CD4-positive, alpha-beta memory T cell (primary cell): ENCODE measurements around the gene AGPAT2. TPM values are rescaled to one million over a fixed set of nuclear protein-coding genes. Genes with fewer than 3 reads are reported as not detected.
A peak's percentile ranks its signal among the peaks of the same experiment; 100 is the strongest.

ENCODE experiments used
- CTCF ChIA-PET: fragments of 350-600 bp; sonication (Branson Sonifier 250); formaldehyde crosslinking; loops from one replicate; lab custom pipeline; 2021; ENCODE audit warnings: inconsistent platforms; ENCODE audit not compliant: partially characterized antibody; lab: Charles Lee
- POLR2A ChIA-PET: fragments of 350-600 bp; sonication (Branson Sonifier 250); formaldehyde crosslinking; loops from one replicate; lab custom pipeline; 2021; ENCODE audit not compliant: partially characterized antibody; lab: Charles Lee
- DNase-seq, 5 donors: peaks; one replicate each; pipeline versions ENCODE4 v3.0.0 to v3.0.0-alpha.2; 2020 to 2022; ENCODE audit warnings: mixed read lengths in 1 of 5
- H3K27ac ChIP-seq: one replicate; pipeline ENCODE4 v1.7.0; 2013; ENCODE audit warnings: low read depth, low read length
- H3K27me3 ChIP-seq: 2 replicates; pipeline ENCODE4 v1.7.0; 2013; ENCODE audit warnings: mild to moderate bottlenecking, low read length, moderate library complexity; ENCODE audit not compliant: insufficient read depth
- H3K36me3 ChIP-seq: 2 replicates; pipeline ENCODE4 v1.7.0; 2013; ENCODE audit warnings: mild to moderate bottlenecking, low read length, moderate library complexity; ENCODE audit not compliant: insufficient read depth
- H3K4me1 ChIP-seq: 2 replicates; pipeline ENCODE4 v1.7.0; 2013; ENCODE audit warnings: mild to moderate bottlenecking, low read length, moderate library complexity; ENCODE audit not compliant: insufficient read depth
- H3K4me3 ChIP-seq, 2 donors: one replicate each; pipeline ENCODE4 v1.7.0; 2013; ENCODE audit warnings: low read length in 2 of 2, mild to moderate bottlenecking in 1 of 2
- H3K9me3 ChIP-seq, 2 donors: one replicate each; pipeline ENCODE4 v1.7.0; 2013; ENCODE audit warnings: low read length in 2 of 2, control low read depth in 1 of 2; ENCODE audit not compliant: control insufficient read depth in 1 of 2
- H3K27ac Mint-ChIP-seq, 7 donors: one replicate each; pipeline ENCODE4 v1.8.0; 2020 to 2021; ENCODE audit warnings: mixed read lengths in 7 of 7, mild to moderate bottlenecking in 6 of 7, inconsistent platforms in 3 of 7, moderate library complexity in 3 of 7
- H3K27me3 Mint-ChIP-seq, 2 donors: one replicate each; pipeline ENCODE4 v1.8.0; 2020 to 2021; ENCODE audit warnings: mixed read lengths in 2 of 2
- H3K36me3 Mint-ChIP-seq, 2 donors: one replicate each; pipeline ENCODE4 v1.8.0; 2020 to 2021; ENCODE audit warnings: mixed read lengths in 2 of 2, inconsistent platforms in 1 of 2, mild to moderate bottlenecking in 1 of 2
- H3K4me1 Mint-ChIP-seq, 4 donors: one replicate each; pipeline ENCODE4 v1.8.0; 2020 to 2021; ENCODE audit warnings: mixed read lengths in 4 of 4, mild to moderate bottlenecking in 1 of 4
- H3K4me3 Mint-ChIP-seq, 8 donors: one replicate each; pipeline ENCODE4 v1.8.0; 2020 to 2021; ENCODE audit warnings: mixed read lengths in 8 of 8, mild to moderate bottlenecking in 7 of 8, moderate library complexity in 6 of 8, inconsistent platforms in 3 of 8
- H3K9me3 Mint-ChIP-seq, 8 donors: one replicate each; pipeline ENCODE4 v1.8.0; 2020 to 2021; ENCODE audit warnings: mixed read lengths in 8 of 8, mild to moderate bottlenecking in 5 of 8, inconsistent platforms in 3 of 8, moderate library complexity in 1 of 8
- intact Hi-C: fragments of 100-400 bp; cut with micrococcal nuclease; formaldehyde crosslinking; loops from one replicate; pipeline ENCODE4 v1.15.1; 2023
- polyA plus RNA-seq, 2 donors: library from polyadenylated mRNA; unstranded; fragments of 300-500 nt; fragmentation: Illumina TruSeq; gene quantifications; one replicate each; pipeline ENCODE4 v1.2.3, GENCODE V29; 2021
- total RNA-seq, 2 experiments: library from RNA; stranded (reverse); gene quantifications; one replicate each; pipeline ENCODE4 v1.2.3, GENCODE V29; 2021

Gene AGPAT2
- total and polyA plus RNA-seq, 4 experiments from 2014 or later: 6.9 to 20.6 (median 12.0) TPM

DNA sequence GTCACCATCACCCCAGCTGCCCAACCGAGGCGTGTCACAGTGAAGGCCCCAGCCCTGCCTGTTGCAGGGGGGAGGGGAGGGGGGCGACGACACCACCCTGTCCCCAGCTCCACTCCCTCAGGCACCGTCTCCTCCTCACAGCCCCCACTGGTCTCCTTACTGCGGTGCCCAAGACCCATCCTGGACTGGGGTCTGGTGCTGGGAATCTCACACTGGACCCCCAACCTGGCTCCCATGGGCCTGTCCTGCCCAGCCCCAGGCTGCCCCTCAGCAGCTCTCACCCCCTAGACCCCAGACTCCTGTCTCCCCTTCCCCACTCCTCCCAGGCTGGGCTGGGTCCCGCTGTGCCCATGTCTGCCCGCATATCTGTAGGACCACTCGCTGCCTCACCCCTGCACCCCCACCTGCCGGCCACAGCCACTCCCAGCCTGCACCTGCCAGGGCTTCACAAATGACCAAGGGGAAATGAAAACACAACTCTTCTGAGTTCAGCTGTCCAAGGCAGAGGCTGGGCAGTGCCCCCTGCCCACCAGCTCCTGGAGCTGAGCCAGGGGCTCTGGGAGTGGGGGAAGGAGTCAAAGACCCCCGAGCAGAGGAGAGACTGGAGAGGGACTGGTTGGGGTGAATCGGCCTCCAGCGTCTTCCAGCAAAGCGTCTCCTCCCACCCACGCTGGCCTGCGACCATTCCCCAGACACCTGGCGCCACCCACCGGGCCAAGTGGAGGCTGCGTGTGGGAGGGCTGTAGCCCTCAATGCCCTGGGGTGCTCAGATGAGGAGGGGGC lies 57.2 kb downstream of the AGPAT2 start:
- peak overlapping the region in 1 of 7 donors; percentile 73 for H3K27ac Mint-ChIP-seq

DNA sequence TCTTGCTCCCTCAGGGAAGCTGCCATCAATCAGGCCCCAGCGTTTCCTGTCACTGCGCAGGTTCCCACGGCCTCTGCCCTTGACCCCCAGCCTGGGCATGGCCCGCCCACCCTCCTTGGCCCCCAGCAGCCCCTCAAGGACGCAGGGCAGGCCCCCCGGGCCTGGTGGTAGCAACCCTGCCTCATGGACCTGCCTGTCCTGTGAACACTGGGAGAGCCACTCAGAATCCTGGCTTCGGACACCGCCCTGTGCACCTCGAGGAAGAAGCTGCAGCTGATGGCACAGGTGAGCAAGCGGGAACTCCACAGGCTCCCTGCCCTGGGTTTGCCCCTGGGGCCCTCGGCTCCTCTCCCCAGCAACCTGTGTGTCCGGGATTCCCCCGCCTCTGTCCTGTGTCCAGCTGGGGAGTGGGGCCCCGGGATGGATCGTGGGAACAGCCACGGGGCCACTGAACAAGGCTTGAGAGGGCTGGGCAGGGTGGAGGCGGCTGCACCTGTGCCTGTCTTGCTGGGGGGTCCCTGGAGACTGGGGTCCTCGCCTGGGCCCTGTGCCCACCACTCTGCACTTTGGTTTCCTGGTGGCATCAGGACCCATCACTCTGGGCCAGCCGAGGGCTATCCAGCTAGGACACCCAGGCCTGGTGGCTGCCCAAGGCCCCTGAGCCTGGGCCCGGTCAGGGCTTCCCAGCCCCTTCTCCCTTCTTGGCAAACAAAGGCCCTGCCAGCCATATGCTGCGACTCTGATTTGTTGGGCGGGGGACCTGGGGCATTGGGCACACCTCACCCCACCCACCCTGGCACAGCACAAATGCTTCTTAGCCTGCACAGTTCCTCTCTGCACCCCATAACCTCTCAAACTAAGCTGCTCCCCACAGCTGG lies 58.0 kb downstream of the AGPAT2 start:
- H3K27me3 ChIP-seq: no peaks in the 10 kb centered on the region
- ChIA-PET CTCF (interaction anchor here (0.9 to 8.0 kb wide), 2 partner anchors 15 to 142 kb away, joined by 3 to 120 read pairs; no protein-coding TSS in a partner anchor), POLR2A (interaction anchor here (1.0 kb wide), 1 partner anchor 141 kb away, joined by 3 read pairs; no protein-coding TSS in a partner anchor)
- no peaks in the 10 kb centered on the region for H3K36me3 ChIP-seq
- intact Hi-C loops: no loop called here
- no peak for DNase-seq
- H3K27ac ChIP-seq: no peak overlapping the region
- Mint-ChIP-seq H3K27me3 (peaks cover 3 to 4% of the 10 kb centered on the region in 2 donors), H3K27ac (no peak overlapping the region), H3K36me3 (no peaks in the 10 kb centered on the region), H3K4me3 (no peak overlapping the region), H3K4me1 (peaks cover 0 to 3% (median 1%) of the 10 kb centered on the region in 4 donors), H3K9me3 (no peaks in the 10 kb centered on the region)
- no peaks in the 10 kb centered on the region for H3K9me3 ChIP-seq
- H3K4me3 ChIP-seq: no peak overlapping the region
- peaks cover 6% of the 10 kb centered on the region for H3K4me1 ChIP-seq

More for the DNA sequence above, 57.2 kb downstream of the AGPAT2 start:
- Mint-ChIP-seq H3K4me1 (peaks cover 0 to 3% (median 1%) of the 10 kb centered on the region in 4 donors), H3K9me3 (no peaks in the 10 kb centered on the region), H3K36me3 (no peaks in the 10 kb centered on the region), H3K27me3 (peaks cover 3 to 4% of the 10 kb centered on the region in 2 donors), H3K4me3 (no peak overlapping the region)
- CTCF ChIA-PET: interaction anchor here (0.9 to 8.0 kb wide), 2 partner anchors 14 to 142 kb away, joined by 3 to 120 read pairs; no protein-coding TSS in a partner anchor
- H3K9me3 ChIP-seq: no peaks in the 10 kb centered on the region
- H3K4me1 ChIP-seq: peaks cover 6% of the 10 kb centered on the region
- peak in 4 of 5 donors; percentile 44 to 47 (median 44) for DNase-seq
- no peaks in the 10 kb centered on the region for H3K36me3 ChIP-seq
- H3K27me3 ChIP-seq: no peaks in the 10 kb centered on the region
- H3K27ac ChIP-seq: no peak overlapping the region
- no peak overlapping the region for H3K4me3 ChIP-seq
- POLR2A ChIA-PET: interaction anchor here (1.0 kb wide), 1 partner anchor 142 kb away, joined by 3 read pairs; no protein-coding TSS in a partner anchor
- intact Hi-C loops: loop anchor here (2.0 kb wide), 1 partner anchor 83 kb away; the partner anchor contains the start of gene NOTCH1

DNA sequence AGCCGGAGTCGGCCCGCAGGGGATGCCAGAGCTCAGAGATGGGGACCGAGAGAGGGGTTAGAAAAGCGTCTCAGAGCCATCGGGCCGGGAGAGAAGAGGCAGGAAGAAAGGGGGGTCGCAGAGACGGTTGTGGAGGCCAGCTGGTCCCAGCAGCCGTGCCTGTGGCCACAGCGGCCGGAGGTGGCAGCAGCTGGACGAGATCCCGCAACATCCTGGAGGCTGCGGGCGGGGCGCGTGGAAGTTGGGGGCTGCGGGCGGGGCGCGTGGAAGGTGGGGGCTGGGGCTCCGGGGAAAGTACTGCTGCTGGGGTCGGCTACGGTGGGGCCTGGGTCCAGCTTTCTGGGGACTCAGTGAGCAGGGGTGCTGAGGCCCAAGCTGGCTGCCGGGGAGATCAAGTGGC lies 59.0 kb downstream of the AGPAT2 start:
- Histone ChIP-seq H3K9me3 (no peaks in the 10 kb centered on the region), H3K27ac (no peak overlapping the region), H3K4me1 (peaks cover 6% of the 10 kb centered on the region), H3K27me3 (no peaks in the 10 kb centered on the region), H3K36me3 (no peaks in the 10 kb centered on the region), H3K4me3 (no peak overlapping the region)
- POLR2A ChIA-PET: no interaction called here
- H3K4me1 Mint-ChIP-seq: peaks cover 0 to 3% (median 1%) of the 10 kb centered on the region in 4 donors
- H3K9me3 Mint-ChIP-seq: no peaks in the 10 kb centered on the region
- H3K4me3 Mint-ChIP-seq: no peak overlapping the region
- no peaks in the 10 kb centered on the region for H3K36me3 Mint-ChIP-seq
- intact Hi-C loops: no loop called here
- H3K27me3 Mint-ChIP-seq: peaks cover 3 to 5% of the 10 kb centered on the region in 2 donors
- no peak for DNase-seq
- H3K27ac Mint-ChIP-seq: no peak overlapping the region
- CTCF ChIA-PET: interaction anchor here (8.0 kb wide), 1 partner anchor 141 kb away, joined by 120 read pairs; no protein-coding TSS in a partner anchor

DNA sequence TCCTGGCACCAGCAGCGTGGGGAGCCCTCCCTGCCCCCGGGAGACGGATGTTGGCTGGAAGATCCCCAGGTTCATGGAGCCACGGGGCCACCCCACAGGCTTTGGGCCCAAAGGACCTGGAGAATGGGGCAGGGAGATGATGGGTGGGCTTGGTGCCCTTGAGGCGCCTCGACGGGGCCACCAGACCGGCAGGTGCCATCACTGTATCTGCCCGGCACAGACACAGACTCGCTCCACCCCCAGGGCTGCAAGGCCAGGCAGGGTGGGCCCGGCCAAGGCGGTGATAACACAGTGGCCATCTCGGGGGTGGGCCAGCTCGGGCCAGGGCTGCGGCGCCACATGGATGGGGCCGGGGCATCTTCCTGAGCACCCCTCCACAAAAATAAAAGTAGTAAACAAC lies 59.6 kb downstream of the AGPAT2 start:
- ChIA-PET CTCF (interaction anchor here (8.0 kb wide), 1 partner anchor 140 kb away, joined by 120 read pairs; no protein-coding TSS in a partner anchor), POLR2A (no interaction called here)
- peaks cover 0 to 3% (median 1%) of the 10 kb centered on the region in 4 donors for H3K4me1 Mint-ChIP-seq
- Histone ChIP-seq H3K27me3 (no peaks in the 10 kb centered on the region), H3K9me3 (no peaks in the 10 kb centered on the region), H3K36me3 (no peaks in the 10 kb centered on the region), H3K4me3 (no peak overlapping the region), H3K4me1 (peaks cover 6% of the 10 kb centered on the region), H3K27ac (no peak overlapping the region)
- intact Hi-C loops: no loop called here
- H3K36me3 Mint-ChIP-seq: no peaks in the 10 kb centered on the region
- no peak for DNase-seq
- H3K27me3 Mint-ChIP-seq: peaks cover 3 to 6% of the 10 kb centered on the region in 2 donors
- no peaks in the 10 kb centered on the region for H3K9me3 Mint-ChIP-seq
- H3K27ac Mint-ChIP-seq: no peak overlapping the region
- no peak overlapping the region for H3K4me3 Mint-ChIP-seq

DNA sequence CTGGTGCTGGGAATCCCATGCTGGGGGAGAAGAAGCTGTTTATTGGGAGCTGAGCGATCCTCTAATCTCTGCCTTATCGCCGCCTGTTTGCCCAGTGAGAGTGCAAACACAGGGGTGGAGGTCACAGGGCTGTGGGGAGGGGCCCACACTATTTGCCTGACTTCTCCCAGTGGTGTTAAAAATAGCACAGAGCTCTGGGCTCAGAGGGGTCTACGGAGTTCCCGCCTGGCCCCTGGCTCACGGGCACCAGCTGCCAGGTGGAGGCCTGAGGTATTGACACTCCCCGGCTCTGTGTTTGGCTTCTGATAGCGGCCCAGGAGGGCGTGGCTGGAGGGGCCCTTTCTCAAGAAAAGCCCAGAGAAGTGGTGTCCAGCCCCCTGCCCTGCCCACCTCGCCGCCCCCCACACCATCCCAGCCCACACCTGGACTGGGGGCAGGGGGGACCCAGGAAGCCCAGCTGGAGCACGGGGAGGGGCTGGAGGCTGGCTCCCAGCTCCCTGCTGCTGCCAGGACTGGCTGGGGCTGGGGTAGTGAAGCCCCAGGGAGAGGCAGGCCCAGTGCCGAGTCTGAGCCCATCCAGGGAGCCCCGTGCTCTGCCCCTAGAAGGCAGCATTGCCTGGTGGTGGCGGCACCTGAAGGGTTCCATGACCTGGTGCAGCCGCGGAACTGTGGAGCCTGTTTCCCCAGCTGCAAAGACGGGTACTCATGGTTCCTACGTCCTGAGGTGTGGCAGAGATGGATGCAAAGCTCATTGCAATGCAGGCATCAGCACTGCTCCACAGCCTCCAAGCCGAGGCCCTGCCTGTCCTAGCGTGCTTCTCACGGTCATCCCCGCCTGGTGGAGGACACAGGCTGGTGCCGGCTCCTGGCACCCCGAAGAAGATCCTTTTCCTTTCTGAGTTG lies 60.3 kb downstream of the AGPAT2 start:
- no peak overlapping the region for H3K27ac Mint-ChIP-seq

DNA sequence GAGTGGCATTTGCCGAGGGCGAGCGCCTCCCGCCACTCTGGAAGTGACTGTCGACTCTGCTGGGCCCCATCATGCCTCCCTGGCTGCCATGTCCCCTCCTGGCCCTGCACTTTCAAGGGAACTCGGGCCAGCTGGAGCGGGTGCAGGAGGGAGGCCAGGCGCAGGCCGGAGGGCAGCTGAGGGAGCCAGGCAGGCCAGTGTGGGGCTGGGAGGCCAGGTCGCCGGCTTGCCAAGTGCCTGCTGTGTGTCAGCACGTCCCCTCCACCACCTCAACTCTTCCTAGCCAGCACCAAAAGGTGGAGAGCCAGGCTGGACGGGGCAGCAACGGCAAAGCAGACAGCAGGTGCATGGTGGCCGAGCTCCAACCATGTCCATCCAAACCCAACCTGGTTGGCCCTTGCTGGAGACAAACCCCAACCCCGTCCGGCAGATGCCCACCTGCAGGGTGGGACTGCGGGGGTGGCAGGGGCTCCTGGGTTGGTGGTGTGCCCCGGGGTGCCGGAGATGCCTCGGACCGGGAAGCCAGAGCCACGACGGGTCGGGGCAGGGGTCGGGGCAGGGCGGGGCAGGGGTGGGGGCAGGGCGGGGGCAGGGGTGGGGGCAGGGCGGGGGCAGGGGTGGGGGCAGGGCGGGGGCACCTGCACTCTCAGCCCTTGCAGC lies 61.1 kb downstream of the AGPAT2 start:
- Mint-ChIP-seq H3K36me3 (no peaks in the 10 kb centered on the region), H3K27ac (no peak overlapping the region), H3K27me3 (peaks cover 3 to 8% of the 10 kb centered on the region in 2 donors), H3K4me3 (no peak overlapping the region), H3K9me3 (no peaks in the 10 kb centered on the region), H3K4me1 (peaks cover 0 to 3% (median 1%) of the 10 kb centered on the region in 4 donors)
- no peaks in the 10 kb centered on the region for H3K4me1 ChIP-seq
- H3K9me3 ChIP-seq: no peaks in the 10 kb centered on the region
- CTCF ChIA-PET: interaction anchor here (1.3 to 8.0 kb wide), 2 partner anchors 46 to 139 kb away, joined by 4 to 120 read pairs; no protein-coding TSS in a partner anchor
- no peak overlapping the region for H3K27ac ChIP-seq
- POLR2A ChIA-PET: no interaction called here
- H3K36me3 ChIP-seq: no peaks in the 10 kb centered on the region
- intact Hi-C loops: no loop called here
- DNase-seq: peak in 1 of 5 donors; percentile 1
- H3K4me3 ChIP-seq: no peak overlapping the region
- no peaks in the 10 kb centered on the region for H3K27me3 ChIP-seq

More for the DNA sequence above, 60.3 kb downstream of the AGPAT2 start:
- no peak overlapping the region for H3K27ac ChIP-seq
- no peaks in the 10 kb centered on the region for H3K27me3 ChIP-seq
- ChIA-PET POLR2A (no interaction called here), CTCF (interaction anchor here (8.0 kb wide), 1 partner anchor 139 kb away, joined by 120 read pairs; no protein-coding TSS in a partner anchor)
- no peaks in the 10 kb centered on the region for H3K36me3 ChIP-seq
- no peak overlapping the region for H3K4me3 ChIP-seq
- intact Hi-C loops: no loop called here
- H3K36me3 Mint-ChIP-seq: no peaks in the 10 kb centered on the region
- no peak overlapping the region for H3K4me3 Mint-ChIP-seq
- peak in 1 of 5 donors; percentile 15 for DNase-seq
- H3K27me3 Mint-ChIP-seq: peaks cover 3 to 8% of the 10 kb centered on the region in 2 donors
- H3K4me1 ChIP-seq: peaks cover 6% of the 10 kb centered on the region
- no peaks in the 10 kb centered on the region for H3K9me3 Mint-ChIP-seq
- peaks cover 0 to 3% (median 1%) of the 10 kb centered on the region in 4 donors for H3K4me1 Mint-ChIP-seq
- no peaks in the 10 kb centered on the region for H3K9me3 ChIP-seq
